Stimulated activated CD4-positive, alpha-beta T cell treated with anti-CD3 and anti-CD28 coated beads, Interleukin-1b, Interleukin-23, amount 100 ng/mL, for 1 hour (primary cell): Measurements from ENCODE around the gene GUCY1B1.

Source experiments
- DNase-seq, 2 donors: peaks; one replicate each; pipeline ENCODE4 v3.0.0-alpha.2; 2020; ENCODE audit warnings: low read depth in 2 of 2

GUCY1B1 gene

GRCh38 chr4:155799116-155799793 is 40.4 kb downstream of the GUCY1B1 start:
- no peak for DNase-seq

GRCh38 chr4:155799794-155800123 is 40.9 kb downstream of the GUCY1B1 start:
- DNase-seq = no peak

GRCh38 chr4:155800685-155801343 is 42.0 kb downstream of the GUCY1B1 start:
- DNase-seq = no peak

- DNase-seq = no peak
Measured at GRCh38 chr4:155802190-155802959, 43.6 kb downstream of the GUCY1B1 start.

- no peak for DNase-seq
Measured at GRCh38 chr4:155805016-155805415, 46.2 kb downstream of the GUCY1B1 start.

- DNase-seq = no peak
Measured at GRCh38 chr4:155807021-155807420, 48.2 kb downstream of the GUCY1B1 start.

GRCh38 chr4:155809835-155810234 is 51.0 kb downstream of the GUCY1B1 start:
- no peak for DNase-seq

- no peak for DNase-seq
Measured at GRCh38 chr4:155811083-155811482, 52.3 kb downstream of the GUCY1B1 start.

GRCh38 chr4:155818639-155819038 is 59.8 kb downstream of the GUCY1B1 start:
- no peak for DNase-seq

- DNase-seq = no peak
Measured at GRCh38 chr4:155819066-155819465, 60.2 kb downstream of the GUCY1B1 start.

- DNase-seq = no peak
Measured at GRCh38 chr4:155820887-155821518, 62.2 kb downstream of the GUCY1B1 start.

GRCh38 chr4:155822572-155822971 is 63.8 kb downstream of the GUCY1B1 start:
- no peak for DNase-seq

- no peak for DNase-seq
Measured at GRCh38 chr4:155828628-155829027, 69.8 kb downstream of the GUCY1B1 start.

GRCh38 chr4:155832664-155833063 is 73.8 kb downstream of the GUCY1B1 start:
- no peak for DNase-seq

- no peak for DNase-seq
Measured at GRCh38 chr4:155837203-155837796, 78.5 kb downstream of the GUCY1B1 start.

GRCh38 chr4:155842080-155842479 is 83.3 kb downstream of the GUCY1B1 start:
- DNase-seq = no peak

- DNase-seq = no peak
Measured at GRCh38 chr4:155846929-155847328, 88.1 kb downstream of the GUCY1B1 start.

GRCh38 chr4:155849042-155849441 is 90.2 kb downstream of the GUCY1B1 start:
- no peak for DNase-seq

GRCh38 chr4:155853189-155853588 is 94.4 kb downstream of the GUCY1B1 start:
- DNase-seq = no peak

GRCh38 chr4:155854582-155855226 is 95.9 kb downstream of the GUCY1B1 start:
- no peak for DNase-seq

- no peak for DNase-seq
Measured at GRCh38 chr4:155855897-155856296, 97.1 kb downstream of the GUCY1B1 start.
